Measurements from ENCODE around the gene IGFN1. TPM values are rescaled to one million over a fixed set of nuclear protein-coding genes. Genes with fewer than 3 reads are reported as not detected.

IGFN1 gene
- total RNA-seq, 1 donor from 2014 or later = 0.38 TPM

- Mint-ChIP-seq H3K27me3 (peaks cover 31% of the 10 kb centered on the region), H3K4me3 (ENCODE audit: low read depth) (peak overlapping the region; percentile 51), H3K27ac (no peak overlapping the region), H3K36me3 (ENCODE audit: insufficient read depth) (no peaks in the 10 kb centered on the region), H3K9me3 (ENCODE audit: low read depth) (no peaks in the 10 kb centered on the region), H3K4me1 (ENCODE audit: low read depth) (peaks cover 2% of the 10 kb centered on the region)
- no peak for DNase-seq (ENCODE audit: low spot score, unreplicated experiment)
- TF ChIP-seq, protein P1, sequence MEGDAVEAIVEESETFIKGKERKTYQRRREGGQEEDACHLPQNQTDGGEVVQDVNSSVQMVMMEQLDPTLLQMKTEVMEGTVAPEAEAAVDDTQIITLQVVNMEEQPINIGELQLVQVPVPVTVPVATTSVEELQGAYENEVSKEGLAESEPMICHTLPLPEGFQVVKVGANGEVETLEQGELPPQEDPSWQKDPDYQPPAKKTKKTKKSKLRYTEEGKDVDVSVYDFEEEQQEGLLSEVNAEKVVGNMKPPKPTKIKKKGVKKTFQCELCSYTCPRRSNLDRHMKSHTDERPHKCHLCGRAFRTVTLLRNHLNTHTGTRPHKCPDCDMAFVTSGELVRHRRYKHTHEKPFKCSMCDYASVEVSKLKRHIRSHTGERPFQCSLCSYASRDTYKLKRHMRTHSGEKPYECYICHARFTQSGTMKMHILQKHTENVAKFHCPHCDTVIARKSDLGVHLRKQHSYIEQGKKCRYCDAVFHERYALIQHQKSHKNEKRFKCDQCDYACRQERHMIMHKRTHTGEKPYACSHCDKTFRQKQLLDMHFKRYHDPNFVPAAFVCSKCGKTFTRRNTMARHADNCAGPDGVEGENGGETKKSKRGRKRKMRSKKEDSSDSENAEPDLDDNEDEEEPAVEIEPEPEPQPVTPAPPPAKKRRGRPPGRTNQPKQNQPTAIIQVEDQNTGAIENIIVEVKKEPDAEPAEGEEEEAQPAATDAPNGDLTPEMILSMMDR (IDR thresholded peaks at IDR 0.05; ENCODE audit: unreplicated experiment) = peak; percentile 22
Observed at GRCh38 chr1:201259476-201260235, 69.0 kb downstream of the IGFN1 start.

DNA sequence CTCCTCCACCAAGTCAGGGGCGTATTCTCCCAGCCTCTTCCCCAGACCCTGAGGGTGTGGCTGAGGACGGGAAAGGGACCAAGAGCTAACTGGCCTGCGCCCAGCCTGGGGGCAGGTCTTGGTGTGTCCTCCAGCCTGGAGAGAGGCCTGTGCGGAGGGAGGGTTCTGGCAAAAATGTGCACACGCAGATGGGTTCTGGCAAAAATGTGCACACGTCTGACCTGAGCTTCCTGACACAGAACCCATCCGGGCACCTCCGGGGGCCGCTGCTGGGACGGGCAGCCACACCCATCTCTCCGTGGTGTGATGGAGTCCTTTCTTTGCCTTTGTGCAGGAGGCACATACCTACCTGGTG lies 69.6 kb downstream of the IGFN1 start:
- Mint-ChIP-seq H3K27ac (no peak overlapping the region), H3K27me3 (peaks cover 32% of the 10 kb centered on the region), H3K9me3 (ENCODE audit: low read depth) (no peaks in the 10 kb centered on the region), H3K36me3 (ENCODE audit: insufficient read depth) (no peaks in the 10 kb centered on the region), H3K4me1 (ENCODE audit: low read depth) (peaks cover 2% of the 10 kb centered on the region), H3K4me3 (ENCODE audit: low read depth) (peak overlapping the region; percentile 22)
- no peak for DNase-seq (ENCODE audit: low spot score, unreplicated experiment)
- TF ChIP-seq, protein P1 (IDR thresholded peaks at IDR 0.05; ENCODE audit: unreplicated experiment) = no peak

GRCh38 chr1:201260648-201261311 lies 70.2 kb downstream of the IGFN1 start:
- H3K4me3 Mint-ChIP-seq (ENCODE audit: low read depth) = peak overlapping the region; percentile 22
- TF ChIP-seq, protein P1 (IDR thresholded peaks at IDR 0.05; ENCODE audit: unreplicated experiment) = no peak
- H3K27ac Mint-ChIP-seq = no peak overlapping the region
- no peaks in the 10 kb centered on the region for H3K9me3 Mint-ChIP-seq (ENCODE audit: low read depth)
- peaks cover 32% of the 10 kb centered on the region for H3K27me3 Mint-ChIP-seq
- H3K36me3 Mint-ChIP-seq (ENCODE audit: insufficient read depth) = no peaks in the 10 kb centered on the region
- H3K4me1 Mint-ChIP-seq (ENCODE audit: low read depth) = peaks cover 2% of the 10 kb centered on the region
- no peak for DNase-seq (ENCODE audit: low spot score, unreplicated experiment)

DNA sequence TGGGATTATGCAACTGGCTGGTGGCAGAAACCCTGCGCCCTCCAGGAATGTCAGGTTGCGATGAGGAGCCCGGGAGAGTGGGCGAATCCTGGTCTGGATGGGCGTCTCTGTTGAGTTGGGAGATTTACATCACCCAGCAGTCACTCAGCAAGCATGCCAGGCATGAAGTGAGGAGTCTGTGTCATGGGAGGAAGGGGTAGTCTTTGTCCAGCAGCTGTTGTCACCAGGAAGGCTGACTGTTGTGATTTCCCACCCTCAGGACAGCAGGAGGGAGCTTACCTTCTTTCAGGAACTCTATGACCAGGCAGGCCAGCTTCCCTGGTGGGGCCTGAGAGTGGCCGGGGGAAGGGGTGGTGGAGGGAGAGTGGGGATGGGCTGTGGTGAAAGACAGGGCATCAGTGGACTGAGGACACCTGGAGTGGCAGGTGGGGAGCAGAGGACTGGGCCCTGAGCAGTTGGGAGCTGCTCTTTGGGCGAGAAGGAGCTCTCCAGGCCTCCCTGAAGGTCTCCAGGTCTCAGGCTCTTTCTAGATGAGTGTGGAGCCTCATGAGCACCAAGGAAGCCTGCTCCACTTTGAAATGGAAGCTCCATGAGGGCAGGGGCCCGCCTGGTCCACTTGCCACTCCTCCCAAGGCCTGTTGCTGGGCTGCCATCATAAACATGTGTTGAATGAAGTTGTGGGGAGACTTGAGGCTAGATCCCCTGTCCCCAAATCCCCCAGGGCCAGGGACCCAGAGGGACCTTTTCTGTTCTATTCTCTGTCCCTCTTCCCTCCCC lies 71.3 kb downstream of the IGFN1 start:
- no peaks in the 10 kb centered on the region for H3K36me3 Mint-ChIP-seq (ENCODE audit: insufficient read depth)
- no peaks in the 10 kb centered on the region for H3K9me3 Mint-ChIP-seq (ENCODE audit: low read depth)
- DNase-seq (ENCODE audit: low spot score, unreplicated experiment) = no peak
- H3K4me3 Mint-ChIP-seq (ENCODE audit: low read depth) = no peak overlapping the region
- peaks cover 39% of the 10 kb centered on the region for H3K27me3 Mint-ChIP-seq
- TF ChIP-seq, protein P1 (IDR thresholded peaks at IDR 0.05; ENCODE audit: unreplicated experiment) = no peak
- peaks cover 2% of the 10 kb centered on the region for H3K4me1 Mint-ChIP-seq (ENCODE audit: low read depth)
- H3K27ac Mint-ChIP-seq = no peak overlapping the region

DNA sequence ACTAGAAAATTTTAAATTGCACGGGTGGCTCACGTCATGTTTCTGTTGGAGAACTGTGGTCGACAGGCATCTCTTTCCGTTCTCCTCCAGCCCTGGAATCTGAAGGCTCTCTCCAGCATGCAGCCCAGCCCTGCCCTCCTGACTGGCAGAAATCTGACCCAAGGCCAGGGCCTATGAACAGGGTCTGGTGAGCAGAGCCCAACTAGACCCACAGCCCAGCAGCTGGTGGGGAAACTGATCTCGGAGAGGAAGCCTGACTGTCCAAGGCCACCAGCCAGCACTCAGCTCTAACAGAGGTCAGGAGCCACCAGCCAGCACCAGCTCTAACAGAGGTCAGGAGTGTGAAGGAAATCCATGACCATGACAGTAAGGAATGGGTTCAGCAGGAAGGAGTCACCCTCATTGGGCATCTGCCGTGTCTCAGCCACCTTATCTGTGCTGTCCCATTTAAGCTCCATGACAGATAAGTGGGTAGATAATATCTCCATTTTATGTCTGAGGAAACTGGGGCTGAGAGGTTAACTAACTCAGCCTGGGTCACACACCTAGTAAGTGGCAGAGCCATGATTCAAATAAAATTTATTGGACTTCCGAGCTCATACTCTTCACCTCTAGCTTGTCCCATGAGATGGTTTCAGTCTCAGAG lies 72.5 kb downstream of the IGFN1 start:
- peaks cover 50% of the 10 kb centered on the region for H3K27me3 Mint-ChIP-seq
- TF ChIP-seq, protein P1 (IDR thresholded peaks at IDR 0.05; ENCODE audit: unreplicated experiment) = no peak

More for the DNA sequence above, 72.5 kb downstream of the IGFN1 start:
- Mint-ChIP-seq H3K27ac (no peak overlapping the region), H3K9me3 (ENCODE audit: low read depth) (no peaks in the 10 kb centered on the region), H3K36me3 (ENCODE audit: insufficient read depth) (no peaks in the 10 kb centered on the region), H3K4me1 (ENCODE audit: low read depth) (peaks cover 2% of the 10 kb centered on the region), H3K4me3 (ENCODE audit: low read depth) (no peak overlapping the region)
- no peak for DNase-seq (ENCODE audit: low spot score, unreplicated experiment)

Measured in progenitor cell of endocrine pancreas (in vitro differentiated cells).